Effector memory CD4-positive, alpha-beta T cell (primary cell): ENCODE data around the gene MAP3K21.

Experiments used
- DNase-seq, 3 donors: peaks; one replicate each; pipeline ENCODE4 v3.0.0-alpha.2; 2020
- H3K27ac ChIP-seq: 2 replicates; pipeline ENCODE4 v1.7.0; 2013; ENCODE audit warnings: mild to moderate bottlenecking, low read length, moderate library complexity; ENCODE audit not compliant: insufficient read depth, poor library complexity, severe bottlenecking
- H3K27me3 ChIP-seq: replicated peaks from 2 replicates; pipeline ENCODE4 v1.7.0; 2013; ENCODE audit warnings: mild to moderate bottlenecking, low read length; ENCODE audit not compliant: insufficient read depth, control insufficient read depth, poor library complexity, severe bottlenecking
- H3K36me3 ChIP-seq: 2 replicates; pipeline ENCODE4 v1.7.0; 2013; ENCODE audit warnings: mild to moderate bottlenecking, low read length, moderate library complexity; ENCODE audit not compliant: control insufficient read depth, insufficient read depth
- H3K4me1 ChIP-seq: 2 replicates; pipeline ENCODE4 v1.7.0; 2013; ENCODE audit warnings: low read length, mild to moderate bottlenecking; ENCODE audit not compliant: control insufficient read depth, insufficient read depth, poor library complexity, severe bottlenecking
- H3K4me3 ChIP-seq: 2 replicates; pipeline ENCODE4 v1.7.0; 2013; ENCODE audit warnings: low read length, low read depth, mild to moderate bottlenecking; ENCODE audit not compliant: insufficient read depth, poor library complexity, severe bottlenecking
- H3K9me3 ChIP-seq: 2 replicates; pipeline ENCODE4 v1.7.0; 2013; ENCODE audit warnings: mild to moderate bottlenecking, low read length, moderate library complexity; ENCODE audit not compliant: control insufficient read depth

Gene MAP3K21

GRCh38 chr1:233367057-233367803 is 39.7 kb downstream of the MAP3K21 start:
- H3K4me3 ChIP-seq, result no peak overlapping the region
- no peak for DNase-seq

GRCh38 chr1:233368106-233368788 is 40.7 kb downstream of the MAP3K21 start:
- DNase-seq, result no peak

More at GRCh38 chr1:233367057-233367803, 39.7 kb downstream of the MAP3K21 start:
- Histone ChIP-seq H3K27me3 (no peaks in the 10 kb centered on the region), H3K9me3 (no peaks in the 10 kb centered on the region), H3K4me1 (no peaks in the 10 kb centered on the region), H3K27ac (no peak overlapping the region), H3K36me3 (no peaks in the 10 kb centered on the region)

GRCh38 chr1:233368789-233369130 is 41.2 kb downstream of the MAP3K21 start:
- Histone ChIP-seq H3K27me3 (no peaks in the 10 kb centered on the region), H3K4me3 (no peak overlapping the region), H3K9me3 (no peaks in the 10 kb centered on the region), H3K27ac (no peak overlapping the region), H3K4me1 (no peaks in the 10 kb centered on the region), H3K36me3 (no peaks in the 10 kb centered on the region)
- DNase-seq, result no peak

More at GRCh38 chr1:233368106-233368788, 40.7 kb downstream of the MAP3K21 start:
- Histone ChIP-seq H3K4me1 (no peaks in the 10 kb centered on the region), H3K4me3 (no peak overlapping the region), H3K9me3 (no peaks in the 10 kb centered on the region), H3K27me3 (no peaks in the 10 kb centered on the region), H3K27ac (no peak overlapping the region), H3K36me3 (no peaks in the 10 kb centered on the region)

- H3K9me3 ChIP-seq, result no peaks in the 10 kb centered on the region
- H3K4me1 ChIP-seq, result no peaks in the 10 kb centered on the region
- no peaks in the 10 kb centered on the region for H3K36me3 ChIP-seq
- H3K27ac ChIP-seq, result no peak overlapping the region
- DNase-seq, result no peak
- no peaks in the 10 kb centered on the region for H3K27me3 ChIP-seq
- no peak overlapping the region for H3K4me3 ChIP-seq
These were observed 44.9 kb downstream of the MAP3K21 start for GRCh38 chr1:233372218-233373120.

GRCh38 chr1:233373226-233373625 is 45.7 kb downstream of the MAP3K21 start:
- H3K9me3 ChIP-seq, result no peaks in the 10 kb centered on the region
- no peaks in the 10 kb centered on the region for H3K36me3 ChIP-seq
- H3K27me3 ChIP-seq, result no peaks in the 10 kb centered on the region
- no peaks in the 10 kb centered on the region for H3K4me1 ChIP-seq
- DNase-seq, result no peak
- H3K4me3 ChIP-seq, result no peak overlapping the region
- no peak overlapping the region for H3K27ac ChIP-seq

GRCh38 chr1:233375653-233376052 is 48.1 kb downstream of the MAP3K21 start:
- Histone ChIP-seq H3K36me3 (no peaks in the 10 kb centered on the region), H3K9me3 (no peaks in the 10 kb centered on the region), H3K27me3 (no peaks in the 10 kb centered on the region), H3K27ac (no peak overlapping the region), H3K4me3 (no peak overlapping the region), H3K4me1 (no peaks in the 10 kb centered on the region)
- DNase-seq, result no peak

GRCh38 chr1:233376382-233377110 is 49.0 kb downstream of the MAP3K21 start:
- Histone ChIP-seq H3K4me1 (no peaks in the 10 kb centered on the region), H3K4me3 (no peak overlapping the region), H3K27ac (no peak overlapping the region), H3K9me3 (no peaks in the 10 kb centered on the region), H3K27me3 (no peaks in the 10 kb centered on the region), H3K36me3 (no peaks in the 10 kb centered on the region)
- DNase-seq, result no peak

GRCh38 chr1:233379869-233380438 is 52.4 kb downstream of the MAP3K21 start:
- DNase-seq, result no peak
- no peak overlapping the region for H3K4me3 ChIP-seq
- H3K9me3 ChIP-seq, result no peaks in the 10 kb centered on the region
- H3K27me3 ChIP-seq, result no peaks in the 10 kb centered on the region
- H3K4me1 ChIP-seq, result no peaks in the 10 kb centered on the region
- H3K36me3 ChIP-seq, result no peaks in the 10 kb centered on the region
- H3K27ac ChIP-seq, result no peak overlapping the region

GRCh38 chr1:233381806-233382205 is 54.3 kb downstream of the MAP3K21 start:
- Histone ChIP-seq H3K27me3 (no peaks in the 10 kb centered on the region), H3K27ac (no peak overlapping the region), H3K9me3 (no peaks in the 10 kb centered on the region), H3K4me1 (no peaks in the 10 kb centered on the region), H3K4me3 (no peak overlapping the region), H3K36me3 (no peaks in the 10 kb centered on the region)
- DNase-seq, result no peak
